Effector CD8-positive, alpha-beta T cell (primary cell): Measurements from ENCODE around the gene SULT1B1.
A peak's percentile ranks its signal among the peaks of the same experiment; 100 is the strongest.
"Not testable (repeated sequence)": the region's sequence is repeated elsewhere in the genome, so short reads cannot be mapped to it uniquely, and the experiment has no call there.

Experiments used
- DNase-seq: peaks from one replicate; lab custom pipeline; 2025; lab: John Stamatoyannopoulos, UW
- total RNA-seq, 4 experiments: gene quantifications; one replicate each; lab custom pipeline; 2026; lab: John Stamatoyannopoulos, UW

Gene SULT1B1
- total RNA-seq = 0 to 1.1 (median 0.39) reads per million in 4 experiments

- DNase-seq = peak; percentile 11
Measured at GRCh38 chr4:69760455-69760854, at the start of gene SULT1B1. SULT1B1 (minus strand) TSS chr4:69760620; CDS start chr4:69755217, 5,403 bp downstream.

- no peak for DNase-seq
Measured at GRCh38 chr4:69800599-69800998, 40.2 kb upstream of the SULT1B1 start.

- DNase-seq = no peak
Measured at GRCh38 chr4:69799337-69799736, 38.9 kb upstream of the SULT1B1 start.

- no peak for DNase-seq
Measured at GRCh38 chr4:69793732-69794131, 33.3 kb upstream of the SULT1B1 start.

DNA sequence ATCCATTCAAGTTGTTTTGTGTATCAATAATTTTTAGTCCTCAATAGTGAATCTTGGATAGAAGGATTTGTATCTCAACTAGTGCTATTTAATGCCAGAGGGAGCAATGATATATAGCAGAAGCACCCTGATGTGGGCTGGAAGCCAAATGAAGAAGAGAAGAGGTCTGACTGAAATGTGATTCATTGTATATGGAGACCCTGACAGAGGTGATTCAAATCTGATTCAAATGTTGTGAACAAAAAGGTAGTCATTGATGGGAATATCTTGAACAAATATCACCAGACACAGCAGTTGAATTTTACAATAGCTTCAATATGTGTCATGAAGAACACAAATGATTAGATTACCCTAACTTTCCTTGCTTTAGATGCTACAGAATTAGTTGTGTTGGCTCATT lies 27.5 kb upstream of the SULT1B1 start:
- no peak for DNase-seq

- no peak for DNase-seq
Measured at GRCh38 chr4:69786547-69786946, 26.1 kb upstream of the SULT1B1 start.

DNA sequence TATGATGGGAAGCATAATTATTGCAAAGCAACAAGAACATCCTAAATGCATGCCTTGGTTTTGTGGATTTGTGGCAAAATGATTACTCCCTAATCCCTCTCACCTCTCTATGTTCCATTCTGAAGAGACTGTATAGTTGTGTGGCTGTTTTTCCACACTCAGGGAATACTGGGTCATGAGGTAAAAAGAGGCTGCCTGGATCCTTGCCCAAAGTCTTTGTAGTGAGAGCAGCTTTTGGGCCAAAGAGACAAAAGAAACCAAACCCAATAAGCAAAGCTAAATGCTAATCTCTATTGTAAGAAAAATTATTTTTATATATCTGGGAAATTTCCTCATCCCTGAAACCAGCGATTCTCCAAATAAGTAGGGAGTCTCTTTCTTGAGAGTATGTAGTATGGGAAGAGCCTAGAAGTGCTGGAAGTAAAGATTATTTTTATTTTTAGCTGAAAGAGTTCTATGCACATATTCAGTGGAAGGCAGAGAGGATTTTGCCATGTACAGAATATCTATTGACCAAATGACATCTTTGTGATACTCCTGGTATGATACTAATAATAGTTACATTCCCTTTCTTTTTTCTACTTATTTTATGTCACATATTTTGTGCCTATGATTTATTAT lies 24.9 kb upstream of the SULT1B1 start:
- no peak for DNase-seq

GRCh38 chr4:69782651-69783310 lies 22.4 kb upstream of the SULT1B1 start:
- DNase-seq = no peak

- DNase-seq = no peak
Measured at GRCh38 chr4:69781458-69782418, 21.3 kb upstream of the SULT1B1 start.

- DNase-seq = no peak
Measured at GRCh38 chr4:69780141-69780540, 19.7 kb upstream of the SULT1B1 start.

GRCh38 chr4:69776696-69777095 lies 16.3 kb upstream of the SULT1B1 start:
- no peak for DNase-seq

DNA sequence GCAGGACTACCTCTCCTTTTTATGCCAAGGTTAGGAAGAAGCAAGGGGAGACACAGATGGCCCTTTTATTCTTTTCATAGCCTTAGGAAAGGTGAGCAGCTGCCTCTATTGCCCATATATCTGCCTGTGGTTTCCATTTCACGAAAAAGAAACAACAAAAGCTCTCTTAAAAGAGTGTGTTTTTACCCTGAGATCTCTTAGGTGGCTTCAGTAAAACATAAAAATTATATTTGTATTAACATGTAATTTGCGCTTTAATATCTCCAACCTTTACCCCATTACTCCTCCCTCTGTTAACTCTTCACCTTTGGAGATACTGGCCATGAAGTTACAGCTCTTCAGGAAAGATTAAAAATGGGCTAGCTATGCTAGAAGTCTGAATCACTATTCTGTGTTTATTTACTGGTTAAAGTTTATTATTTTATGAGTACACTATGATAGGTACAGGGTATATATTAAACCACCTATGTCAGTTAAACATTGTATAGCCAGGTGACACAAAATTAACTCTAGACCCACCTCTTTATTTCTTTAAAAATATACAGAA lies 15.0 kb upstream of the SULT1B1 start:
- no peak for DNase-seq

GRCh38 chr4:69773484-69773883 lies 13.1 kb upstream of the SULT1B1 start:
- DNase-seq = no peak

- DNase-seq = not testable (repeated sequence)
Measured at GRCh38 chr4:69768554-69768953, 8.1 kb upstream of the SULT1B1 start.

DNA sequence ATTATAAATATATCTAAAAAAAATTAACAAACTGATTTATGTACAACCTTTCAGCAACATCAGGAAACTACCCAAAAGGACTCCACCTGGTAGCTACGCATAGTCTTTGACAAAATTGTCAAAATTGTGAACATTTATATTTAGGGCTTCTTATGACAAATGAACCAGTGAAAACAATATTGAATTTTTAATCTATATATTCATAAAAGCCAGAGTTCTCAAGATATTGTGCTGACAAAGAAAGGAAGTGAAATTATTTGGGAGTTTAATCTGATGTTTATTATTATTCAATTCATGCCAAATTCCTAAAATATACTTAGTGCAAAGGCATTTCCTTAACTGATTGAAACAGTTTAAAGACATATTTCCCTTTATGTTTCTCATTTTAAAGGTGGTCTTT lies 5.3 kb upstream of the SULT1B1 start:
- DNase-seq = no peak

DNA sequence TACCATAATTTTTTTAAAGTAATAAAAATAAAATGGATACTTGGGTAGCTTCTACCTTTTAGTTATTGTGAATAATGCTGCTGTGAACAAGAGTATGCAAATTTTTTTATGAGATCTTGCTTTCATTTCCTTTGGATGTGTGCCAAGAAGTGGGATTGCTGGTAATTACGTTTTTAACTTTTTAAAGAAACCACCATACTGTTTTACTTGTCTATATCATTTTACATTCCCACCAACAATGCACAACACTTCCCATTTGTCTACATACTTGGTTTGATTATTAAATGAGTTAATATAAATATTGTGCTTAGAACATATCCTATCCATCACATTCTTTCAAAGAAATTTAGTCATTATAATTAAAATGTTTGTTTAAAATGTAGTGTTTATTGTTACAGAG lies 3.9 kb upstream of the SULT1B1 start:
- DNase-seq = no peak

DNA sequence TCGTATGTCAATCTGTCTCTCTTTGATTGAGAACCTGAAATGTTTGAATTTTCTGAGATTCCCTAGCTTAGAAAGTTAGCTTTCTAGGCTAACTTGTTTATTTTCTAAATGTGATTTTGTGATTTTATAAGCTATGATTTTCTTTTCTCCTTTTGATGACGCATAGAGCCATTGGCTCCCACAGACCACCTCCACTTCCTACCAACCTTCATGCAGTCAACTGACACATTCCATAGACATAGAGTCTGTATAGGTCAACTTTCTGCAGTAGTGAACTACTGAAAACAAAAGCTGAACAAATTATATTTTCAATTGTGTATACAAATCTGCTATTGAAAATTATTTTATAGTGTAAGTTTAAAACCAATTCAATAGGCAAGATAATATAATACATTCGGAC lies 2.8 kb upstream of the SULT1B1 start:
- DNase-seq = no peak

- DNase-seq = no peak
Measured at GRCh38 chr4:69759189-69759604, 1.2 kb downstream of the SULT1B1 start.

GRCh38 chr4:69757464-69757863 lies 3.0 kb downstream of the SULT1B1 start:
- DNase-seq = no peak

DNA sequence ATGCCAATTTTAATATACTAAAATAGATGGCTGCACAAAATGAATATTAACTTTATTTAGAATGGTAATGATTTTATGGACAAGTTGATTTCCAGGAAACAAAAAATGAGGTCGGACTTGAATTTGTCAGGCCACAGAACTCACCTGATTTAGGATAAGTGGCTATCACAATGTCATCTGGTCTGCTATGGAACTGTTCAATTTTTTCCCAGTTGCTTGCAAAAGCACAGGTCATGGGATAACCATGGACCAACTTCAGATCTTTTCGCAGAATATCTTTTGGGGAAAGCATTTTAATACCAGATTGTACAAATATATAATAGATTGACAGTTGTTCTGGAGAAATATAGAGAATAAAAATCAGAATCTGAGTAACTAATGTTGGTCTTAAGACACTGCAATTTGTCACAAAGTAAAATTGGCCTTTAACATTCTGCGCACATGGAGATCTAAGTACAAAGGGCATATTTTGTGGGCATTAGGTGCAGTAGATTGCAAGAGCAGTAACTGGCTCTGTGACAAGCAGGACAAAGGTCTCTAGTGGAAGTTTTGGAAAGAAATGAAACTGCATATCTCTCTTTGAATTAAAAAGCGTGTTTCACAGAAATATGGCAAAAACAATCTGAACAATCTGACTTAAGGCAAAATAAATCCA lies 5.4 kb downstream of the SULT1B1 start:
- DNase-seq = no peak

GRCh38 chr4:69753686-69754085 lies 6.7 kb downstream of the SULT1B1 start:
- DNase-seq = no peak

GRCh38 chr4:69750346-69750745 lies 10.1 kb downstream of the SULT1B1 start:
- DNase-seq = no peak
